ENCODE results near the gene PNMA8C. TPM values are rescaled to one million over a fixed set of nuclear protein-coding genes. Genes with fewer than 3 reads are reported as not detected.

The PNMA8C gene
- total and polyA plus RNA-seq, 2 experiments from 2014 or later = 0.44 to 2.3 TPM

GRCh38 chr19:46427518-46428045 lies 1.2 kb downstream of the PNMA8C start:
- Histone ChIP-seq H3K4me3 (peak overlapping the region; percentile 69; the same call in 1 of the 2 replicates), H3K79me2 (replicated peaks; ENCODE audit: insufficient read depth) (no peaks in the 10 kb centered on the region), H4K20me1 (replicated peaks; ENCODE audit: insufficient read depth) (no peaks in the 10 kb centered on the region), H3K27ac (ENCODE audit: low read depth) (no peak overlapping the region), H3K4me2 (no peak overlapping the region), H3F3A (replicated peaks; ENCODE audit: low read depth) (no peaks in the 10 kb centered on the region), H2AFZ (no peak overlapping the region), H3K9me2 (ENCODE audit: insufficient read depth) (no peaks in the 10 kb centered on the region), H3K36me3 (ENCODE audit: insufficient read depth) (no peaks in the 10 kb centered on the region), H3K27me3 (ENCODE audit: insufficient read depth) (no peaks in the 10 kb centered on the region), H3K4me1 (ENCODE audit: insufficient read depth) (peaks cover 11% of the 10 kb centered on the region)
- TF ChIP-seq ZNF331 (CRISPR knock-in tag; IDR thresholded peaks at IDR 0.05; ENCODE audit: low read depth) (no peak), ETS1 (IDR thresholded peaks at IDR 0.05) (no peak)
- no peak overlapping the region for H3K27ac Mint-ChIP-seq
- peaks cover 23% of the 10 kb centered on the region for H3K4me1 Mint-ChIP-seq
- DNase-seq (ENCODE audit: low spot score) = no peak
- H3K9me3 Mint-ChIP-seq = no peaks in the 10 kb centered on the region
- H3K36me3 Mint-ChIP-seq (ENCODE audit: low read depth) = no peaks in the 10 kb centered on the region
- no peak for ATAC-seq
- H3K4me3 Mint-ChIP-seq = peak overlapping the region; percentile 88; the same call in 2 of the 3 replicates
- H3K27me3 Mint-ChIP-seq (ENCODE audit: insufficient read depth, low read depth, poor library complexity) = peaks cover 13% of the 10 kb centered on the region

DNA sequence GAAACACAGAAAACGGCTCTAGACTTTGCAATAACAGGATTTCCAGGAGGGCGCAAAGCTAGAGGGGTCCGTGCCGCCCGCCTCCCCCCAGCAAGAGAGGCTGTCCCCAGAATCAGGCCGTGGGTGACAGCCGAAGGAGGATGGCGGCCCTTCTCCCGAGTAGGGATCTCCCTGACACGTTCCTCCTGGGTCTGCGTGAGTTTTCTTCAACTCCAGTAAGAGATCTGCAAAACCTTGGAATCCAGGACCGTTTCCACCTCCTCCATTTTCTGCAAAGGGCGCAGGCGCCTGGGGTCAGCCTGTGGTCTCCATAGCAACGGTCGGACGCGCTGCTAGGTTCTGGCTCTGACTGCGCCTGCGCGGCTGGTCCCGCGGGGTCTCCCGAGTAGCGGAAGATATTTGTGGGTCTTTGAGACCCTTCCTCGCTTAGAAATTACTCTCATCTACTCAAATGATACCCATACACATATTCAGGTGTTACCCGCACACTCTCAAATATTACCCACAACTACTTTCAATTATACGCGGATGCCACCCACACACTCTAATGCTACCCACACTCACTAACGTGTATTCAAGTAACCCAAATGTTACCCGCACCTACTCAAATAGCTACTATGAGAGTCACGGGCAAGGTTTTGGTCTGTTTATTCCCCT lies 2.1 kb downstream of the PNMA8C start:
- peak overlapping the region; percentile 99 for H2AFZ ChIP-seq
- peak overlapping the region; percentile 90 for H3K4me2 ChIP-seq
- no peaks in the 10 kb centered on the region for H3K79me2 ChIP-seq (replicated peaks; ENCODE audit: insufficient read depth)
- ATAC-seq = peak; percentile 81
- no peaks in the 10 kb centered on the region for H3K36me3 ChIP-seq (ENCODE audit: insufficient read depth)
- H3K4me3 ChIP-seq = peak overlapping the region; percentile 77
- Mint-ChIP-seq H3K27me3 (ENCODE audit: insufficient read depth, low read depth, poor library complexity) (peaks cover 13% of the 10 kb centered on the region), H3K9me3 (no peaks in the 10 kb centered on the region), H3K4me3 (peak overlapping the region; percentile 88), H3K36me3 (ENCODE audit: low read depth) (no peaks in the 10 kb centered on the region), H3K4me1 (peaks cover 23% of the 10 kb centered on the region), H3K27ac (no peak overlapping the region)
- TF ChIP-seq POLR2AphosphoS5 (IDR thresholded peaks at IDR 0.05; ENCODE audit: low read depth) = peak; percentile 38; the same call in 1 of the 2 replicates
- TF ChIP-seq STAT1 (IDR thresholded peaks at IDR 0.05; ENCODE audit: unreplicated experiment) = no peak
- H3K27ac ChIP-seq (ENCODE audit: low read depth) = no peak overlapping the region
- H4K20me1 ChIP-seq (replicated peaks; ENCODE audit: insufficient read depth) = no peaks in the 10 kb centered on the region
- H3F3A ChIP-seq (replicated peaks; ENCODE audit: low read depth) = no peaks in the 10 kb centered on the region
- peak; percentile 94 for DNase-seq (ENCODE audit: low spot score)
- no peaks in the 10 kb centered on the region for H3K9me2 ChIP-seq (ENCODE audit: insufficient read depth)
- peaks cover 11% of the 10 kb centered on the region for H3K4me1 ChIP-seq (ENCODE audit: insufficient read depth)
- no peaks in the 10 kb centered on the region for H3K27me3 ChIP-seq (ENCODE audit: insufficient read depth)

- Histone ChIP-seq H3K36me3 (ENCODE audit: insufficient read depth) (no peaks in the 10 kb centered on the region), H2AFZ (peak overlapping the region; percentile 99), H3K27me3 (ENCODE audit: insufficient read depth) (no peaks in the 10 kb centered on the region), H3K9me2 (ENCODE audit: insufficient read depth) (no peaks in the 10 kb centered on the region), H3K4me3 (peak overlapping the region; percentile 77), H3K79me2 (replicated peaks; ENCODE audit: insufficient read depth) (no peaks in the 10 kb centered on the region), H3K4me1 (ENCODE audit: insufficient read depth) (peaks cover 11% of the 10 kb centered on the region), H3K27ac (ENCODE audit: low read depth) (no peak overlapping the region), H3K4me2 (peak overlapping the region; percentile 90), H3F3A (replicated peaks; ENCODE audit: low read depth) (no peaks in the 10 kb centered on the region), H4K20me1 (replicated peaks; ENCODE audit: insufficient read depth) (no peaks in the 10 kb centered on the region)
- Mint-ChIP-seq H3K4me1 (peaks cover 23% of the 10 kb centered on the region), H3K9me3 (no peaks in the 10 kb centered on the region), H3K36me3 (ENCODE audit: low read depth) (no peaks in the 10 kb centered on the region), H3K4me3 (peak overlapping the region; percentile 88), H3K27me3 (ENCODE audit: insufficient read depth, low read depth, poor library complexity) (peaks cover 13% of the 10 kb centered on the region), H3K27ac (no peak overlapping the region)
- ATAC-seq = peak; percentile 46
- DNase-seq (ENCODE audit: low spot score) = no peak
- TF ChIP-seq, protein P1, sequence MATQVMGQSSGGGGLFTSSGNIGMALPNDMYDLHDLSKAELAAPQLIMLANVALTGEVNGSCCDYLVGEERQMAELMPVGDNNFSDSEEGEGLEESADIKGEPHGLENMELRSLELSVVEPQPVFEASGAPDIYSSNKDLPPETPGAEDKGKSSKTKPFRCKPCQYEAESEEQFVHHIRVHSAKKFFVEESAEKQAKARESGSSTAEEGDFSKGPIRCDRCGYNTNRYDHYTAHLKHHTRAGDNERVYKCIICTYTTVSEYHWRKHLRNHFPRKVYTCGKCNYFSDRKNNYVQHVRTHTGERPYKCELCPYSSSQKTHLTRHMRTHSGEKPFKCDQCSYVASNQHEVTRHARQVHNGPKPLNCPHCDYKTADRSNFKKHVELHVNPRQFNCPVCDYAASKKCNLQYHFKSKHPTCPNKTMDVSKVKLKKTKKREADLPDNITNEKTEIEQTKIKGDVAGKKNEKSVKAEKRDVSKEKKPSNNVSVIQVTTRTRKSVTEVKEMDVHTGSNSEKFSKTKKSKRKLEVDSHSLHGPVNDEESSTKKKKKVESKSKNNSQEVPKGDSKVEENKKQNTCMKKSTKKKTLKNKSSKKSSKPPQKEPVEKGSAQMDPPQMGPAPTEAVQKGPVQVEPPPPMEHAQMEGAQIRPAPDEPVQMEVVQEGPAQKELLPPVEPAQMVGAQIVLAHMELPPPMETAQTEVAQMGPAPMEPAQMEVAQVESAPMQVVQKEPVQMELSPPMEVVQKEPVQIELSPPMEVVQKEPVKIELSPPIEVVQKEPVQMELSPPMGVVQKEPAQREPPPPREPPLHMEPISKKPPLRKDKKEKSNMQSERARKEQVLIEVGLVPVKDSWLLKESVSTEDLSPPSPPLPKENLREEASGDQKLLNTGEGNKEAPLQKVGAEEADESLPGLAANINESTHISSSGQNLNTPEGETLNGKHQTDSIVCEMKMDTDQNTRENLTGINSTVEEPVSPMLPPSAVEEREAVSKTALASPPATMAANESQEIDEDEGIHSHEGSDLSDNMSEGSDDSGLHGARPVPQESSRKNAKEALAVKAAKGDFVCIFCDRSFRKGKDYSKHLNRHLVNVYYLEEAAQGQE (IDR thresholded peaks at IDR 0.05; ENCODE audit: unreplicated experiment) = no peak
- TF ChIP-seq ZNF331 (CRISPR knock-in tag; IDR thresholded peaks at IDR 0.05; ENCODE audit: low read depth) = no peak
- TF ChIP-seq ZNF114 (CRISPR knock-in tag; IDR thresholded peaks at IDR 0.05) = no peak
- no peak for TF ChIP-seq STAT1 (IDR thresholded peaks at IDR 0.05; ENCODE audit: unreplicated experiment)
- TF ChIP-seq CREB1 (CRISPR knock-in tag; IDR thresholded peaks at IDR 0.05; ENCODE audit: low read depth) = no peak
- TF ChIP-seq EZH2 (IDR thresholded peaks at IDR 0.05; ENCODE audit: low read depth, unreplicated experiment) = no peak
- TF ChIP-seq POLR2AphosphoS5 (IDR thresholded peaks at IDR 0.05; ENCODE audit: low read depth) = no peak; the same call in 1 of the 2 replicates
Measured at GRCh38 chr19:46426035-46426505, 2.7 kb downstream of the PNMA8C start.
